Sigmoid colon (tissue), 7 donors: ENCODE results near the gene RHOBTB1. TPM values are rescaled to one million over a fixed set of nuclear protein-coding genes. Genes with fewer than 3 reads are reported as not detected.

Experiments
- DNase-seq: peaks from one replicate; pipeline ENCODE4 v3.0.0-alpha.2; 2019
- H3K27ac ChIP-seq, 4 donors: fragments of 200-600 bp; sonication (generic); one replicate each; pipeline ENCODE4 v1.5.1; 2016 to 2019; ENCODE audit warnings: mild to moderate bottlenecking in 1 of 4
- H3K27me3 ChIP-seq, 3 donors: fragments of 200-600 bp; sonication (generic); one replicate each; pipeline ENCODE4 v1.5.1; 2019; ENCODE audit warnings: mild to moderate bottlenecking in 1 of 3
- H3K36me3 ChIP-seq, 4 donors: fragments of 200-600 bp; sonication (generic); one replicate each; pipeline ENCODE4 v1.5.1; 2016 to 2019
- H3K4me1 ChIP-seq, 4 donors: fragments of 200-600 bp; sonication (generic); one replicate each; pipeline ENCODE4 v1.5.1; 2017 to 2019
- H3K4me3 ChIP-seq, 4 donors: fragments of 200-600 bp; sonication (generic); one replicate each; pipeline ENCODE4 v1.5.1; 2017 to 2019; ENCODE audit warnings: mild to moderate bottlenecking in 2 of 4, moderate library complexity in 1 of 4
- H3K9me3 ChIP-seq, 4 donors: fragments of 200-600 bp in 3 of 4; sonication (generic) in 3 of 4; one replicate each; pipeline versions ENCODE4 v1.5.1 to v1.6.1; 2013 to 2019
- EP300 ChIP-seq, 4 donors: sonication (generic); formaldehyde crosslinking; IDR thresholded peaks; one replicate each; pipeline ENCODE4 v1.6.1; 2017; ENCODE audit warnings: antibody characterized with exemption in 4 of 4
- POLR2A ChIP-seq, 2 donors: fragments of 450-650 bp; IDR thresholded peaks; one replicate each; pipeline ENCODE4 v1.6.1; 2016; ENCODE audit warnings: antibody characterized with exemption in 2 of 2, mild to moderate bottlenecking in 2 of 2, moderate library complexity in 2 of 2
- POLR2AphosphoS5 ChIP-seq, 4 donors: sonication (generic); formaldehyde crosslinking; IDR thresholded peaks; one replicate each; pipeline ENCODE4 v1.6.1; 2017; ENCODE audit warnings: antibody characterized with exemption in 4 of 4
- WGBS, 2 donors: extraction: QIAGEN DNeasy Blood & Tissue Kit; methylation state at CpG; one replicate each; pipeline ENCODE4 v1.1.7; 2013; 5-methylcytosine and 5-hydroxymethylcytosine counted together
- intact Hi-C: fragments of 100-400 bp; cut with DNase I; formaldehyde crosslinking; loops from one replicate; pipeline ENCODE4 v1.15.1; 2023
- polyA plus RNA-seq, 3 donors: library from polyadenylated mRNA; stranded (reverse); fragments of 200-250 nt; gene quantifications; one replicate each; pipeline ENCODE4 v1.2.3, GENCODE V29; 2013
- total RNA-seq, 4 donors: library from RNA; depleted of rRNA; stranded (reverse); fragments of >200 nt; gene quantifications; one replicate each; pipeline ENCODE4 v1.1.0, GENCODE V29; 2016
- TF ChIP-seq, protein P1 (sequence below), 4 experiments: fragments of 450-650 bp in 3 of 4; fragments of 200-600 bp in 1 of 4; IDR thresholded peaks; one replicate each; pipeline ENCODE4 v1.5.1; 2016 to 2019; ENCODE audit warnings: antibody characterized with exemption in 4 of 4, mild to moderate bottlenecking in 3 of 4, moderate library complexity in 2 of 4
- donor health status: healthy with polysubstance abuse.
- donor health status: Bipolar disorder and iron deficiency.
- donor health status: healthy.

The RHOBTB1 gene
- total and polyA plus RNA-seq, 7 donors = 3.3 to 25.5 (median 8.6) TPM

DNA sequence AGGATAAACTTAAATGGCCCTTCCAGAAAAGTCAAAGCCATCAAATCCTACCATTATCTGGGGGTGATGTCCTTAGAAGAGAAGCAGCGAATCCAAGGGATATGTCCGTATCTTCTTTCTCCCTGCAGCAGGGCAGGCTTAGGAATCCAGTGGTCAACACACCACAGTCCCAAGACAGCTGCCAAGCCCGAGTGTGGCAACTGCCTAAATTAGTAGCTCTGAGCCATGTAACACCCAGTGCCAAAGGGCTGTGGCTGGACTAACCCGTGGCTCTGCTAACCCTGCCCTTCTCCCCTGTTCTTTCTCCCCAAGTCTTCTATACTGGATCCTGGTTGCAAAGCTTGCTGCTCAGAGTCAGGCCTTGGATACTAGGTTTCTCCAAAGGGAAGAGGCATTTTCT lies 90.9 kb downstream of the RHOBTB1 start:
- Histone ChIP-seq H3K4me1 (peaks cover 0 to 6% (median 0%) of the 10 kb centered on the region in 4 donors), H3K9me3 (no peaks in the 10 kb centered on the region), H3K27ac (no peak overlapping the region), H3K4me3 (no peak overlapping the region), H3K36me3 (no peaks in the 10 kb centered on the region), H3K27me3 (no peaks in the 10 kb centered on the region)
- TF ChIP-seq POLR2AphosphoS5 (IDR thresholded peaks at IDR 0.05) = no peak
- no peak for DNase-seq
- WGBS, 2 donors = 82 to 91% methylated on average over 4 of the region's 4 CpGs
- intact Hi-C loops = no loop called here

DNA sequence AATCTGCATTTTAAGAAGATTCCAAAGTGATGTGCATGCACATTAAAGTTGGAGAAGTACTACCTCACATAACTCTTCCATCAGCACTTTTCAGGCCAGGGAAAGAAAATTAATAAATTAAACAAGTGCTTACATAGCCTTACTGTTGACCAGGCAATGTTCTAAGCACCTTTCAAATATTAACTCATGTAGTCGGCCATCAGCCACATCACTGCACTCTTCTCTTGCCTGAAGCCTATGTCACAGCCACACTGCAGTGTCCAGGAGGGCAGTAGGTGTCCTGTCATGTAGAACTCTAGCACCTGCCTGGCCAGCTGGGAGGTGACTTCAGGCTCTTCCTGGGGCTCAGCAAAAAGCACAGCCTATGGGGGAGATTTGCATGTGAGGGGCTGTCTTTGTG lies 94.2 kb downstream of the RHOBTB1 start:
- TF ChIP-seq EP300 (IDR thresholded peaks at IDR 0.05) = no peak
- no peak for TF ChIP-seq POLR2A (IDR thresholded peaks at IDR 0.05)
- intact Hi-C loops = no loop called here
- H3K4me3 ChIP-seq = no peak overlapping the region
- 80 to 84% methylated on average over 1 of the region's 1 CpG for WGBS, 2 donors
- H3K27ac ChIP-seq = no peak overlapping the region
- H3K36me3 ChIP-seq = no peaks in the 10 kb centered on the region
- DNase-seq = no peak
- peaks cover 0 to 9% (median 0%) of the 10 kb centered on the region in 4 donors for H3K4me1 ChIP-seq
- no peaks in the 10 kb centered on the region for H3K27me3 ChIP-seq
- no peaks in the 10 kb centered on the region for H3K9me3 ChIP-seq

GRCh38 chr10:60849217-60849616 lies 94.8 kb downstream of the RHOBTB1 start:
- WGBS, 2 donors = 76 to 80% methylated on average over 3 of the region's 3 CpGs

DNA sequence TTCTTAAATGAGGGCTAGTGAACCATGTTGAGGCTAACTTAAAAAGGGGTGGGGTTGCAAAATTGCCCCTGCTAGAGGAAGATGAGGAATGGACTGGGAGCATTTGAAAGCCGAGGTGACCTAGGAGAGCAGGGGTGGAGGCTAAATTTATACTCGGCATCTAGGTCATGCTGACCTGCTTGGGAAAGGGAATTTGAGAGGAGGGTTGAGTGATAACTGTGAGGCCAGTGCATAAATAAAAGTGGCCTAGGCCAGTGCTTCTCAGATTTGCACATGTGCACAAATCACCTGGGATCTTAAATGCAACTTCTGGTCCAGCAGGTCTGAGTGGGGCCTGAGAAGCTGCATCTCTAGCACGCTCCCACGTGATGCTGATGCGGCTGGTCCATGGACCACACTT lies 95.3 kb downstream of the RHOBTB1 start:
- no peaks in the 10 kb centered on the region for H3K9me3 ChIP-seq
- H3K27me3 ChIP-seq = no peaks in the 10 kb centered on the region
- WGBS, 2 donors = 90% methylated on average over 5 of the region's 5 CpGs
- no peak for DNase-seq
- no peak overlapping the region for H3K4me3 ChIP-seq
- H3K36me3 ChIP-seq = no peaks in the 10 kb centered on the region
- TF ChIP-seq POLR2A (IDR thresholded peaks at IDR 0.05) (no peak), EP300 (IDR thresholded peaks at IDR 0.05) (no peak), POLR2AphosphoS5 (IDR thresholded peaks at IDR 0.05) (no peak)
- TF ChIP-seq, protein P1, sequence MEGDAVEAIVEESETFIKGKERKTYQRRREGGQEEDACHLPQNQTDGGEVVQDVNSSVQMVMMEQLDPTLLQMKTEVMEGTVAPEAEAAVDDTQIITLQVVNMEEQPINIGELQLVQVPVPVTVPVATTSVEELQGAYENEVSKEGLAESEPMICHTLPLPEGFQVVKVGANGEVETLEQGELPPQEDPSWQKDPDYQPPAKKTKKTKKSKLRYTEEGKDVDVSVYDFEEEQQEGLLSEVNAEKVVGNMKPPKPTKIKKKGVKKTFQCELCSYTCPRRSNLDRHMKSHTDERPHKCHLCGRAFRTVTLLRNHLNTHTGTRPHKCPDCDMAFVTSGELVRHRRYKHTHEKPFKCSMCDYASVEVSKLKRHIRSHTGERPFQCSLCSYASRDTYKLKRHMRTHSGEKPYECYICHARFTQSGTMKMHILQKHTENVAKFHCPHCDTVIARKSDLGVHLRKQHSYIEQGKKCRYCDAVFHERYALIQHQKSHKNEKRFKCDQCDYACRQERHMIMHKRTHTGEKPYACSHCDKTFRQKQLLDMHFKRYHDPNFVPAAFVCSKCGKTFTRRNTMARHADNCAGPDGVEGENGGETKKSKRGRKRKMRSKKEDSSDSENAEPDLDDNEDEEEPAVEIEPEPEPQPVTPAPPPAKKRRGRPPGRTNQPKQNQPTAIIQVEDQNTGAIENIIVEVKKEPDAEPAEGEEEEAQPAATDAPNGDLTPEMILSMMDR (IDR thresholded peaks at IDR 0.05) = no peak
- intact Hi-C loops = no loop called here
- peaks cover 0 to 9% (median 0%) of the 10 kb centered on the region in 4 donors for H3K4me1 ChIP-seq
- H3K27ac ChIP-seq = peak overlapping the region in 1 of 4 donors; percentile 28

More at GRCh38 chr10:60849217-60849616, 94.8 kb downstream of the RHOBTB1 start:
- no peak overlapping the region for H3K27ac ChIP-seq
- H3K4me1 ChIP-seq = peaks cover 0 to 9% (median 0%) of the 10 kb centered on the region in 4 donors
- no peaks in the 10 kb centered on the region for H3K36me3 ChIP-seq
- no peaks in the 10 kb centered on the region for H3K9me3 ChIP-seq
- intact Hi-C loops = no loop called here
- no peak for DNase-seq
- no peaks in the 10 kb centered on the region for H3K27me3 ChIP-seq
- no peak overlapping the region for H3K4me3 ChIP-seq
- TF ChIP-seq, protein P1 (IDR thresholded peaks at IDR 0.05) = no peak
- no peak for TF ChIP-seq EP300 (IDR thresholded peaks at IDR 0.05)
- no peak for TF ChIP-seq POLR2AphosphoS5 (IDR thresholded peaks at IDR 0.05)
- no peak for TF ChIP-seq POLR2A (IDR thresholded peaks at IDR 0.05)

- H3K9me3 ChIP-seq = no peaks in the 10 kb centered on the region
- 77 to 86% methylated on average over 1 of the region's 1 CpG for WGBS, 2 donors
- H3K4me3 ChIP-seq = no peak overlapping the region
- peak in 1 of 4 donors; percentile 33 for TF ChIP-seq POLR2AphosphoS5 (IDR thresholded peaks at IDR 0.05)
- no peak for TF ChIP-seq POLR2A (IDR thresholded peaks at IDR 0.05)
- TF ChIP-seq, protein P1 (IDR thresholded peaks at IDR 0.05) = no peak
- H3K4me1 ChIP-seq = peaks cover 0 to 9% (median 0%) of the 10 kb centered on the region in 4 donors
- peak overlapping the region in 1 of 4 donors; percentile 28 for H3K27ac ChIP-seq
- DNase-seq = no peak
- intact Hi-C loops = no loop called here
- no peaks in the 10 kb centered on the region for H3K36me3 ChIP-seq
- no peaks in the 10 kb centered on the region for H3K27me3 ChIP-seq
Observed at GRCh38 chr10:60848126-60848525, 95.9 kb downstream of the RHOBTB1 start.

DNA sequence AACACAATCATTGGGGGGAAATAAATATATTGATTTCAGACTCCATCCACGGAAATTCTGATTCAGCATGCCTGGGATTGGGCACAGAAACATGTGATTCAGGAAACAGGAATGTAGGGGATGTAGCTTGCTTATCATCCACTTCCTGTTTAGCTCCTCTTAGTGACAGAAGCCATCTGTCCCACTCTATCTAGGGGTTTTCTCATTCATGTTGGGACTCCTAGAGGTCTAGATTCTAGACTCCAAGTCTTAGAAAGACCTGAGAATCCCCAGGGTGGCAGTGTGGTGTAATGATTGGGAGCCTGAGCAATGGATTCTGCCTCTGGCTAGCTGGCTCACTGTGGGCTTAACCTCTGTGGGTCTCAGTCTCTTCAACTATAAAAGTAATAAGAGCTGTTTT lies 97.8 kb downstream of the RHOBTB1 start:
- 60 to 71% methylated on average over 1 of the region's 1 CpG for WGBS, 2 donors
- H3K4me3 ChIP-seq = no peak overlapping the region

More for the DNA sequence above, 97.8 kb downstream of the RHOBTB1 start:
- H3K4me1 ChIP-seq = peaks cover 0 to 9% (median 0%) of the 10 kb centered on the region in 4 donors
- H3K36me3 ChIP-seq = no peaks in the 10 kb centered on the region
- intact Hi-C loops = no loop called here
- no peak overlapping the region for H3K27ac ChIP-seq
- no peak for TF ChIP-seq POLR2AphosphoS5 (IDR thresholded peaks at IDR 0.05)
- no peak for TF ChIP-seq EP300 (IDR thresholded peaks at IDR 0.05)
- TF ChIP-seq POLR2A (IDR thresholded peaks at IDR 0.05) = no peak
- TF ChIP-seq, protein P1 (IDR thresholded peaks at IDR 0.05) = no peak
- H3K9me3 ChIP-seq = no peaks in the 10 kb centered on the region
- no peaks in the 10 kb centered on the region for H3K27me3 ChIP-seq
- no peak for DNase-seq
